ENCODE results near the gene ADAM23.

The ADAM23 gene

GRCh38 chr2:206642075-206643025 is 199.0 kb downstream of the ADAM23 start, which contains the start of gene FAM237A:
Gene FAM237A, plus strand, starts transcription at chr2:206642487. Its CDS starts 1,750 bp downstream, at chr2:206644237.
- TF ChIP-seq CTCF (IDR thresholded peaks at IDR 0.05; ENCODE audit: low read depth, low read length, missing control alignments) = no peak
- peak; percentile 68 for DNase-seq (ENCODE audit: low read depth)
- in situ Hi-C loops (cut with HindIII; ENCODE audit: low sequenced_read_pairs) = no loop called here
- H3K4me3 ChIP-seq (ENCODE audit: low read depth, low read length) = no peak within 1 kb of the TSS

GRCh38 chr2:206647985-206648384 is 204.7 kb downstream of the ADAM23 start:
- TF ChIP-seq CTCF (IDR thresholded peaks at IDR 0.05; ENCODE audit: low read depth, low read length, missing control alignments) = no peak
- no peak overlapping the region for H3K4me3 ChIP-seq (ENCODE audit: low read depth, low read length)
- in situ Hi-C loops (cut with HindIII; ENCODE audit: low sequenced_read_pairs) = no loop called here
- no peak for DNase-seq (ENCODE audit: low read depth)

GRCh38 chr2:206657087-206657486 is 213.8 kb downstream of the ADAM23 start:
- DNase-seq (ENCODE audit: low read depth) = no peak
- TF ChIP-seq CTCF (IDR thresholded peaks at IDR 0.05; ENCODE audit: low read depth, low read length, missing control alignments) = no peak
- no peak overlapping the region for H3K4me3 ChIP-seq (ENCODE audit: low read depth, low read length)
- in situ Hi-C loops (cut with HindIII; ENCODE audit: low sequenced_read_pairs) = no loop called here

- no peak overlapping the region for H3K4me3 ChIP-seq (ENCODE audit: low read depth, low read length)
- DNase-seq (ENCODE audit: low read depth) = no peak
- in situ Hi-C loops (cut with HindIII; ENCODE audit: low sequenced_read_pairs) = no loop called here
- no peak for TF ChIP-seq CTCF (IDR thresholded peaks at IDR 0.05; ENCODE audit: low read depth, low read length, missing control alignments)
These were observed 221.9 kb downstream of the ADAM23 start for GRCh38 chr2:206665251-206665650.

All from astrocyte of the cerebellum (primary cell).